Liver (tissue), 3 donors: ENCODE measurements around the gene AJUBA.

Experiments used
- CTCF ChIP-seq: fragments of 150-350 bp; IDR thresholded peaks from 2 replicates; pipeline ENCODE4 v1.5.1; 2017; ENCODE audit warnings: improper control_type of control experiment, low read depth, low read length; ENCODE audit not compliant: missing input control
- JUND ChIP-seq, 2 donors: IDR thresholded peaks; 2 replicates each; pipeline ENCODE4 v1.6.1; 2016; ENCODE audit warnings: antibody characterized with exemption in 2 of 2
- RAD21 ChIP-seq, 2 donors: IDR thresholded peaks; 2 replicates each; pipeline ENCODE4 v1.6.1; 2016; ENCODE audit warnings: antibody characterized with exemption in 2 of 2, mild to moderate bottlenecking in 2 of 2
- REST ChIP-seq: IDR thresholded peaks from 2 replicates; pipeline ENCODE4 v1.6.1; 2016; ENCODE audit warnings: antibody characterized with exemption, mild to moderate bottlenecking
- SP1 ChIP-seq: IDR thresholded peaks from 2 replicates; pipeline ENCODE4 v1.6.1; 2018; ENCODE audit warnings: antibody characterized with exemption, mild to moderate bottlenecking
- TAF1 ChIP-seq: conservative IDR thresholded peaks from 2 replicates; pipeline ENCODE4 v1.6.1; 2016; ENCODE audit warnings: antibody characterized with exemption, mild to moderate bottlenecking
- YY1 ChIP-seq: IDR thresholded peaks from 2 replicates; pipeline ENCODE4 v1.6.1; 2016; ENCODE audit warnings: antibody characterized with exemption, mild to moderate bottlenecking
- donor health status: healthy.
- donor health status: healthy.

- TF ChIP-seq CTCF (no peak), SP1 (no peak), JUND (IDR thresholded peaks at IDR 0.05) (no peak), YY1 (no peak), REST (no peak), RAD21 (IDR thresholded peaks at IDR 0.05) (no peak), TAF1 (no peak)
Measured at GRCh38 chr14:22926316-22926715, 56.0 kb downstream of the AJUBA start.
